HG02610 (cell line): ENCODE measurements around the gene PIGS.
"Not testable (repeated sequence)": the region's sequence is repeated elsewhere in the genome, so short reads cannot be mapped to it uniquely, and the experiment has no call there.

Experiments used
- ATAC-seq: cut with Tn5 transposase; IDR thresholded peaks from one replicate; pipeline ENCODE4 v1.9.1; 2021; ENCODE audit warnings: mild to moderate bottlenecking, moderate library complexity; ENCODE audit not compliant: unreplicated experiment

Gene PIGS

DNA sequence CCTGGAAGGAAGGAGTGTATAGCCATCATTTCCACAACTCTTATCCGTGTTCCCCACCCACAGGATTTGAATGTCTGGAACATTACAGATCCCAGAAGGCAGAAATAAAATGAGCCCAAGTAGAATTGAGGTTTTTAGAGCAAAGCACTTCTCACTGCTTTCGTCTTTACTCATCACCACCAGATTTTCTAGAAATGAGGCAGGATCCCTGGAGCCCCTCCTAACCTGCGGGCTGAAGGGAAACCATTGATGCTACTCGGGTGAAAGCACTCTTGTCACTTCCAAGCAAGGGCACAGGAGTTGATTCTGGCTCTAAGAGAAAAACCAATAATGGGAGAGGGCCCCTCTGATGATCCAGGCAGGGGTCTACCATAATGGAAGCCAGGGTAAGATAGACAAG lies 8.2 kb upstream of the PIGS start:
- ATAC-seq = no peak

DNA sequence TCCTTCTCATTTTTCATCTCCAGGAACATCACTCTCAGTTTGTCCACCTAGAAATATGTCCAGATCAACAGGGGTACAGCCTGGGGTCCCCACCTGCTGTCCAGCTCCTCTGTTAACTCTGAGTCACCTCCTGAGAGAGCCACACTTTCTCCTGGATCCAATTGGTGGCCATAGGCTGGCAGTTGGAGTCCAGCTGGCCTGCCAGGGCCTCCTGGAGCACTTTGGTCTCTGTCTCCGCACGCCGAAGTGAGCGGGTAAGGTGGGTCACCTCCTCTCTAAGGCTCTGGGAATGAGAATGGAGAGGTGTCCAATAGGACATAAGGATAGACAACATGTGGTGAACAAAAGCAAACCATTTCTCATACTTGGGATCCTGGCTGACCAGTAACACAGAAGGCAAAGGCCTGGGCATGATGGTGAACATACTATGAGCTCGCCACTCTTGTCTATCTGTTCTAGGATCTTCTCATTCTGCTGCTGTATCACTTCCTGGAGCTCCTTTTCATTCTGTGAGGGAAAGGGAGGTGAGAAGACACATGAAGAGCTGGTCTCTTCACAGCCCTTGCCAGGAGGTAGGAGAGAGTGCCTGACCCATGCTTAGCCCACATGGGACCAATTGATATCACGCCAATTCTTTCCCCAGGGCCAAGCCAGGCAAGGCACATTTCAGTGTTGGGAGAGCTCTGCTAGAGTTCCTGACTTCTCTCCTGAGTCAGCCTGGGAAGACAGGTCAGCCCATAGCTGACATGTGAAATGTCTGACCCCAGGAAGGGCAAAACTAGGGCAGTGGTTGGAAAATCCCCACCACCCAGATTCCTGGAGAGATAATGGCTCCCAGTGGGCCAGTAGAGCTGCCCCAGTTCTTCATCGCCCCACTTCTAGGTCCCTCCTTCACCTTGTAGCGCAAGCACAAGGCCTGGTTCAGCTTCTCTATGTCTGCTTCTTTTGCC lies 7.2 kb upstream of the PIGS start:
- no peak for ATAC-seq

DNA sequence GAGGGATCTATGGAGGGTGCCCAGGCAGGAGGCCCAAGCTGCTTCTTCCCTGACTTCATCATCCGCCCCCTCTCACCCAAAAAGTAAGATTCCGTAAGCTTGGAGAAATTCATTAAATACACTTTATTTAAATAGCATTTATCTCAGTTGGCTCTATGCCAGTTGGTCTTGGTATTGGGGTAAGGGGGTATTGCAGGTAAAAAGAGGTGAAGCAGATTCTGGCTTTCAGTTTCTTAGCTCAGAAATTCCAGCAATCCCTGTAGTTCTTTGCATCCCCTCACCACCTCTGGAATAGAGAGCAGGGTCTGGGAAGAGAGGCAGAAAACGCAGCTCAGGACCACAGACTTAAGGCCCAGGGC lies 6.1 kb upstream of the PIGS start:
- ATAC-seq = no peak

GRCh38 chr17:28576758-28577465 lies 5.6 kb upstream of the PIGS start, which contains the start of gene ALDOC:
Gene ALDOC, minus strand, starts transcription at chr17:28576895. Its CDS starts 1,363 bp downstream, at chr17:28575532.
- peak; percentile 84 for ATAC-seq

- ATAC-seq = not testable (repeated sequence)
Measured at GRCh38 chr17:28576016-28576415, 4.7 kb upstream of the PIGS start.

DNA sequence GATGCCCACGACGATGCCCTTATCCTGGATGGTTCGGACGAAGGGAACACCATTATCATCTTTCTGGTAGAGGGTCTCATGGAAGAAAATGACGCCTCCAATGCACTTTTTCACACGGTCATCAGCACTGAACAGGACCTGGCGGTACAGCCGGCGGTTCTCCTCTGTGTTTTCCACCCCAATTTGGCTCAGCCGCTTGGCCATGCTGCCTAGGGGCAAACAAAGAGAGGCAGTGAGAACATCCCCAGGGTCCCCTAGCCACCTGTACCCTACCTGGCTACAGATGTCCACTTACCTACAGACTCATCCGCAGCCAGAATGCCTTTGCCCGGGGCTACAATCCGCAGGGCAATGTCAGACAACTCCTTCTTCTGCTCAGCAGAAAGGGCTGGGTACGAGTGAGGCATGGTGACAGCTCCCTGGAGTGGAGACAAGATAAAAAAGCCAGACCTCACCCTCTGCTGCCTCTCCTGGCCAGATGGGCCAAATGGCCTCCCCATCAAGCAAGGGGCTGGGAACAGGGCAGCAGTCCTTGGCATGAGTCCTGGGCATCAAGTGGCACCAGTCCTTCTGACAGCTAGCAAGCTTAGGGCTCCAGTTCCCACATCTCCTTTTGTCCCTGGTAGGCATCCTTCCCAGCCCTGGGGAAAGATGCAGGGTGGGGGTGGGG lies 3.9 kb upstream of the PIGS start:
- ATAC-seq = no peak

DNA sequence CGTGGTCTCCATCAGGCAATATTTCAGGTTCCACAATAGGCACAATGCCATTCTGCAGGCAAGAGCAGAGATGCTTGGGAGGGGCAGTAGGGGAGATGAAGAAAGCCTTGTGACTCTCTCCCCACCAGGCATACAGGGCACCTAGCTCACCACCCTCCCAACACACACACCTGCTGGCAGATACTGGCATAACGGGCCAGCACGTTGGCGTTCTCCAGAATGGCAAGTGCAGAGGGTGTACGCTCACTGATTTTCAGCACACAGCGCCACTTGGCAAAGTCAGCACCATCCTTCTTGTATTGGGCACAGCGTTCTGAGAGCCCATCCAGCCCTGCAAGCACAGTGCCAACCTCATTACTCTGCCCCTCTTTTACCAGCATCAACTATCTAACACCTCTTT lies 3.2 kb upstream of the PIGS start:
- no peak for ATAC-seq

- no peak for ATAC-seq
Measured at GRCh38 chr17:28573966-28574480, 2.7 kb upstream of the PIGS start.

DNA sequence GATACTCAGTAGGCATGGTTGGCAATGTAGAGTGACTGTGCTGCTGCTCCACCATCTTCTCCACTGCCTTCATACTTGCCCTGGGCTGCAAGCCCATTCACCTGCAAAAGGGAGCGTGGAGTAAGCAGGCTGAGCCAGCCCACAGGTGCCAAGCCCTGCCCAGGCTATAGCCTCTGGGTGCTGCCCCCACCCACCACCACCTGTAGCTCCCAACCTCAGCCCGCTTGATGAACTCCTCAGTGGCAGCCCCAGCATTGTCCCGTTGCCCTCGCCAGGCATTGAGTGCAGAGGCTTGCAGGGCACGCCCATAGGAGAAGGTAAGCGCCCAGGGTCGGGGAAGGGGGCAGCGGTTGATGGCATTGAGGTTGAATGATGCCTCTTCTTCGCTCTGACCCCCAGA lies 2.2 kb upstream of the PIGS start:
- ATAC-seq = no peak

- no peak for ATAC-seq
Measured at GRCh38 chr17:28573040-28573380, 1.7 kb upstream of the PIGS start.

GRCh38 chr17:28572259-28573039 lies 1.1 kb upstream of the PIGS start:
- ATAC-seq = no peak

- ATAC-seq = peak; percentile 20
Measured at GRCh38 chr17:28570716-28571360, 486 bp downstream of the PIGS start.

DNA sequence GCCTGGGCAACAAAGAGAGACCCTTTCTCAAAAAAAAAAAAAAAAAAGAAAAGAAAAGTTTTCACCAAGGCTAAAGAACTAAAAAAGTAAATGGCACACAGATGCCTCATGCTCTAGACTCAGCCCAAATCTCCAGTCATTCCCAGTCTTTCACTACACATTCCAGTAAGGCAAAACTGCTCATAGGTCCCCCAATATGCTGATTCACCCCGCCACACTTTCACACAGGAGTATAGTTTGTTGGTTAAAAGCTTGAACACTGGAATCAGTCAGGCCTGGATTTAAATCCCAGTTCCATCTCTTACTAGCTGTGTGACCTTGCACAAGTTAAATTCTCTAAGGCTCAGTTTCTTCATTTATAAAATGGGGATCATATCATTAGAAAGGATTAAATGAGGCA lies 1.9 kb downstream of the PIGS start:
- no peak for ATAC-seq

DNA sequence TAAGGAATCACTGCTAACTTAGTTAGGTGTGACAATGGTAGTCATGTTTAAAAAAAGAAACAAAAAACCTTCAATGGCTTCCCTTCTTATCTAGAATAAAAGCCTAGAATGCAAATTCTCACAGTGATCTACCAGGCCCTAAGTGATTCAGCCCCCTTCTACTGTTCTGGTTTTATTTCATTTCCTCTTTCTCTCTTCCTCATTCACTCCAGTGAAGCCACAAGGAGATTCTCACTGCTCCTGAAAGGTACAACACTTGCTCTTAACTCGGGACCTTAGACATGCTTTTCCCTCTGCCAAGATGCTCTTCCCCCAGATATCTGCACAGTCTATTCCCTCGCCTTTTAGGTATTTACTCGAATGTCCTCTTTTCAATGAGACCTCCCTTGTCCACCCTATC lies 3.7 kb downstream of the PIGS start:
- ATAC-seq = peak; percentile 30

DNA sequence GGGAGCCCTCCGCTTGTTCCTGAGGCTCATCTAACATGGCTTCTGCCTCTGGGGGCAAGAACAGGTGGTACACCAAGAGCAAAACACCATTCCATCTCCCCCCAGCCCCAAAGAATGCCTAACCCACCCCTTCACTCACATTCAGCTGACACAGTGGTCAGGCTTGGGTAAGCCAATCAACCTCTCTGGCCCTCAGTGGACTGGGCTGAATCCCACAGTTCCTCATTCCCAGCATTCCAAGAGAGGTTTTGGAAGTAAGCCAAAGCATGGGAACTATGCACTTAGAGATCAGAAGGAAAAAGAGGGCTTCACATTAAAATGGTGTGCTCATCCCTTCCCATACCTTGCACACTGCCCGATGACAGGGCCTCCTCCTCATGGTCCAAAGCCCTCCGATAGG lies 7.8 kb downstream of the PIGS start:
- ATAC-seq = no peak

DNA sequence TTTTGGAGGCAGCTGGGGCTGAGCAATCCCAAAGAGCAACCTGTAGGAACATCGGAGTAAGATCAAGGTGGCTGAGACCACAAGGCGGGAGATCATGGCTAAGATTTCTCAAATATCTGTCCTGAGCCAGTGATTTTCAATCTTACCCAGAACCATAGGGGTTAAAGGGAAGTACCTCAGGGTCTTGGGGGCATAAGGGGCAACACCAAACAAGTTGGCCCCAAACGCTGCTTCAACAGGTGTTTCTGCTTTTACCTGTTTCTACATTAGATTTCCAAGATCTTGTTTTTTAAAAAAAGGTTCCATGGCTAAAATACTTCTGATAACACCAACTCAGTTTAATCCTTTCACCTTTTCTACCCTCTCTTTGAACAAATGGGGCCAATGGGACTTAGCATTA lies 16.3 kb downstream of the PIGS start:
- ATAC-seq = no peak

DNA sequence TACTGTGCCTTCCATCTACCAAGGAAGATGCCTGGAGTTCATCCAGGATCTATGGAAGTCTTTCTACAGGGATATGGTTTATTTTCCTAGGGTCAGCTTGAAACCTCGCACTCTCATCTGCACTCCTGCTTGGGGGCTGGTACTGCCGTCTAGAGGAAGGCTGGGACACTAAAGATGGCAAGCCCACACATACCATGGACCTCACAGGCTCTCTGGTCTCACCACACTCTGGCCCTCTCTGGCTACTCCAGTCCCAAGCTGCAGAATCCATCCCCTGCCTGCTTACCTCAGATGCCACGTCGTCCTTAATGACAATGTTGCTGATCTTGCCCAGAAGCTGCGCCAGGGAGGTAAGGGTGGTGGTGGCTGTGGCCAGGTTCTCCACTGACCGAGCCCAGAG lies 16.8 kb downstream of the PIGS start:
- no peak for ATAC-seq

- no peak for ATAC-seq
Measured at GRCh38 chr17:28553000-28553505, 18.3 kb downstream of the PIGS start.

DNA sequence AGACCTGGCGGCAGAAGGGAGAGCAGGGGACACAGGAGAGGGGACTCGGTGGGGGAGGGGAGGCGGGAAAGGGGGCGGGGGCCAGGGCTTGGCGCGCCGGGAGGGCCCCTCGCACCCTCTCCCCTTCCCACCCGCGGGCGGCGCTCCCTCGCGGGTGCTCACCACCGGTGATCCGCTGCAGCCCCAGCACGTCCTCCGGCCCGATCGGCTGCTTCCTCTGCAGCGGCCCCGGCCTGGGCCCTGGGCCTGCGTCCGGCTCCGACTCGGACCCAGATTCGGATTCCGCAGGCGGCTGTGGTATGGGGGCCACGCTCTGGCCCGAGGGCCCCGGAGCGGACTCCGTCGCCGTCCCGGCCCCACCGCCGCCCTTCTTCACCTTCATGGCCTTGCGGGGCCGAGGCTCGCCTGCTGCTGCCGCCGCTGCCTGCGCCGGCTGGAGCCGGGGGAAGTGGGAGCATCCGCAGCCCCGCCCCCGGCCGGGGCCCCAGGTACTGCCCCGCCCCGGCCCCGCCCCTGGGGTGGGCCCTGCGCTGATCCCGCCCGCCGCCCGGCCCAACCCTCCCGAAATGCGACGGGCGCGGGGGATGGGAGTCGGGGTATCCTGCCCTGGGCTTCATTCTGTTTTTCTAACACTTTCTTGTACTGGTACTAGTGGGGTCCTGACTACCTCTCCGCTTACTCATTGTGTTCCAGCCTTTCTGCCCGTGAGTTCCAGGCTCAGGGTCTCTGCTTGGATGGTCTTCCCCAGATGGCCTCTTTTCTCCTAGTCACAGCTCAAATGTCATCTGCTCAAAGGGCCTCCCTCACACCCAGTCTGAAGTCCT lies 18.9 kb downstream of the PIGS start, which contains the start of gene UNC119:
Gene UNC119 (minus strand): TSS at position 449 of the 824 bp plus-strand sequence. CDS start 67 bp downstream, at position 382.
- peak; percentile 56 for ATAC-seq
